ENCODE measurements around the gene PCDHA7. TPM values are rescaled to one million over a fixed set of nuclear protein-coding genes. Genes with fewer than 3 reads are reported as not detected.
"Not testable (repeated sequence)": the region's sequence is repeated elsewhere in the genome, so short reads cannot be mapped to it uniquely, and the experiment has no call there.

The PCDHA7 gene
- total RNA-seq, 1 donor from 2014 or later, result 0.35 TPM

GRCh38 chr5:140795259-140795641 is 38.8 kb upstream of the PCDHA7 start:
- DNase-seq (no peak), ATAC-seq (no peak)
- Histone ChIP-seq H3K27ac (no peak overlapping the region), H3K4me3 (peak overlapping the region; percentile 30), H3K9me3 (peaks cover 8% of the 10 kb centered on the region), H3K36me3 (no peaks in the 10 kb centered on the region), H3K27me3 (peaks cover 12% of the 10 kb centered on the region), H3K4me1 (no peaks in the 10 kb centered on the region)
- peak; percentile 15 for TF ChIP-seq CTCF (IDR thresholded peaks at IDR 0.05)
- intact Hi-C loops (cut with DNase I), result no loop called here

- H3K27ac ChIP-seq; DNase-seq; ATAC-seq; intact Hi-C loops (cut with DNase I); H3K9me3 ChIP-seq; H3K36me3 ChIP-seq; H3K4me1 ChIP-seq; H3K4me3 ChIP-seq: not testable (repeated sequence)
- H3K27me3 ChIP-seq, result peaks cover 12% of the 10 kb centered on the region
Observed at GRCh38 chr5:140796072-140796717, 37.9 kb upstream of the PCDHA7 start.

- no peak for DNase-seq
- H3K4me1 ChIP-seq, result no peaks in the 10 kb centered on the region
- H3K4me3 ChIP-seq, result no peak overlapping the region
- TF ChIP-seq CTCF (IDR thresholded peaks at IDR 0.05), result no peak
- no peak for ATAC-seq
- peaks cover 8% of the 10 kb centered on the region for H3K9me3 ChIP-seq
- peaks cover 15% of the 10 kb centered on the region for H3K27me3 ChIP-seq
- H3K36me3 ChIP-seq, result no peaks in the 10 kb centered on the region
- no peak overlapping the region for H3K27ac ChIP-seq
- intact Hi-C loops (cut with DNase I), result no loop called here
Observed at GRCh38 chr5:140796718-140797095, 37.4 kb upstream of the PCDHA7 start.

GRCh38 chr5:140800816-140801493 is 33.1 kb upstream of the PCDHA7 start, which contains the start of gene PCDHA3:
TSS of gene PCDHA3 (plus strand) at chr5:140801057.
- Histone ChIP-seq H3K4me1 (no peaks in the 10 kb centered on the region), H3K9me3 (no peaks in the 10 kb centered on the region), H3K27ac (no peak within 1 kb of the TSS), H3K36me3 (no peaks in the 10 kb centered on the region), H3K27me3 (peaks cover 10% of the 10 kb centered on the region), H3K4me3 (peak within 1 kb of the TSS; percentile 43)
- ATAC-seq, result no peak
- DNase-seq, result no peak
- intact Hi-C loops (cut with DNase I), result no loop called here
- TF ChIP-seq CTCF (IDR thresholded peaks at IDR 0.05), result peak; percentile 42

GRCh38 chr5:140801494-140801841 is 32.6 kb upstream of the PCDHA7 start:
- no peaks in the 10 kb centered on the region for H3K36me3 ChIP-seq
- no peak overlapping the region for H3K27ac ChIP-seq
- ATAC-seq, result no peak
- intact Hi-C loops (cut with DNase I), result no loop called here
- no peak for DNase-seq
- H3K4me1 ChIP-seq, result no peaks in the 10 kb centered on the region
- peaks cover 10% of the 10 kb centered on the region for H3K27me3 ChIP-seq
- peak; percentile 33 for TF ChIP-seq CTCF (IDR thresholded peaks at IDR 0.05)
- H3K9me3 ChIP-seq, result no peaks in the 10 kb centered on the region
- H3K4me3 ChIP-seq, result peak overlapping the region; percentile 43

- H3K4me3 ChIP-seq; intact Hi-C loops (cut with DNase I); DNase-seq; H3K36me3 ChIP-seq; H3K9me3 ChIP-seq; ATAC-seq; H3K4me1 ChIP-seq; H3K27ac ChIP-seq: not testable (repeated sequence)
- peaks cover 10% of the 10 kb centered on the region for H3K27me3 ChIP-seq
Observed at GRCh38 chr5:140802381-140802780, 31.7 kb upstream of the PCDHA7 start.

Data from upper lobe of right lung (tissue), 1 donor.